OCI-LY7 (cell line): ENCODE results near the gene CYB5R3. TPM values are rescaled to one million over a fixed set of nuclear protein-coding genes. Genes with fewer than 3 reads are reported as not detected.

Experiments
- BruUV-seq: library from RNA; stranded (reverse); fragments of 400-500 nt; replicated peaks from 2 replicates; lab custom pipeline; 2021; lab: Mats Ljungman, UMichigan
- CTCF ChIA-PET: fragments of 300-600 bp; sonication (Branson Sonifier 250); formaldehyde crosslinking; loops from one replicate; lab custom pipeline; 2022; ENCODE audit warnings: antibody characterized with exemption; ENCODE audit not compliant: unreplicated experiment; lab: Charles Lee
- POLR2A ChIA-PET: fragments of 300-600 bp; sonication (Branson Sonifier 250); formaldehyde crosslinking; loops from one replicate; lab custom pipeline; 2022; ENCODE audit warnings: antibody characterized with exemption; lab: Charles Lee
- DNase-seq: peaks from one replicate; pipeline ENCODE4 v3.0.0-alpha.2; 2015; ENCODE audit warnings: low spot score
- H2AFZ ChIP-seq: fragments of 200-600 bp; sonication (generic), shearing (Covaris generic); 2 replicates; pipeline ENCODE4 v1.6.1; 2014; ENCODE audit warnings: mild to moderate bottlenecking, antibody characterized with exemption, low read length, moderate library complexity
- H3K27ac ChIP-seq: fragments of 200-600 bp; sonication (generic); 2 replicates; pipeline ENCODE4 v1.5.1; 2014; ENCODE audit warnings: mixed run types, low read depth, mild to moderate bottlenecking, moderate library complexity, low read length, inconsistent platforms; ENCODE audit not compliant: poor library complexity, severe bottlenecking
- H3K36me3 ChIP-seq: fragments of 200-600 bp; sonication (generic); 2 replicates; pipeline ENCODE4 v1.6.1; 2014; ENCODE audit warnings: mild to moderate bottlenecking, antibody characterized with exemption, low read length, moderate library complexity, mixed read lengths; ENCODE audit not compliant: insufficient read depth
- H3K4me1 ChIP-seq: fragments of 200-600 bp; sonication (generic); 2 replicates; pipeline ENCODE4 v1.5.1; 2014; ENCODE audit warnings: mild to moderate bottlenecking, low read length; ENCODE audit not compliant: insufficient read depth, poor library complexity, severe bottlenecking
- H3K4me2 ChIP-seq: fragments of 200-600 bp; sonication (generic); 2 replicates; pipeline ENCODE4 v1.6.1; 2014; ENCODE audit warnings: mild to moderate bottlenecking, low read length
- H3K4me3 ChIP-seq: fragments of 200-600 bp; sonication (generic); 2 replicates; pipeline ENCODE4 v1.5.1; 2014; ENCODE audit warnings: mild to moderate bottlenecking, low read depth, low read length; ENCODE audit not compliant: poor library complexity, severe bottlenecking
- H3K79me2 ChIP-seq: fragments of 200-600 bp; sonication (generic); 2 replicates; pipeline ENCODE4 v1.6.1; 2016; ENCODE audit warnings: low read depth, mild to moderate bottlenecking, low read length, moderate library complexity, mixed read lengths; ENCODE audit not compliant: insufficient read depth
- H3K9me2 ChIP-seq: fragments of 200-600 bp; sonication (generic); 2 replicates; pipeline ENCODE4 v1.6.1; 2016; ENCODE audit warnings: mild to moderate bottlenecking, low read length, mixed read lengths; ENCODE audit not compliant: insufficient read depth
- H3K9me3 ChIP-seq: fragments of 200-600 bp; sonication (generic); 2 replicates; pipeline ENCODE4 v1.6.1; 2014; ENCODE audit warnings: mild to moderate bottlenecking, mixed run types, low read length, mixed read lengths
- H4K20me1 ChIP-seq: fragments of 200-600 bp; sonication (generic); 2 replicates; pipeline ENCODE4 v1.6.1; 2014; ENCODE audit warnings: mild to moderate bottlenecking, antibody characterized with exemption, low read length, moderate library complexity, mixed read lengths; ENCODE audit not compliant: insufficient read depth
- EZH2phosphoT487 ChIP-seq: fragments of 200-600 bp; sonication (generic); IDR thresholded peaks from 2 replicates; pipeline ENCODE4 v1.6.1; 2018; ENCODE audit warnings: low read depth, borderline replicate concordance, mild to moderate bottlenecking, mixed run types, antibody characterized with exemption, low read length, moderate library complexity, mixed read lengths
- intact Hi-C: fragments of 100-400 bp; cut with micrococcal nuclease; formaldehyde crosslinking; loops from one replicate; pipeline ENCODE4 v1.10.0; 2022; ENCODE audit not compliant: unreplicated experiment
- total RNA-seq, 2 experiments: library from RNA; depleted of rRNA in 1 of 2; stranded (reverse); fragments of >200 nt in 1 of 2; shearing (Covaris generic) in 1 of 2; gene quantifications; 2 replicates each; pipeline ENCODE4 v1.2.3, GENCODE V29; 2014 to 2022
- TF ChIP-seq, protein P1 (sequence below): fragments of 200-600 bp; sonication (generic); conservative IDR thresholded peaks from 2 replicates; pipeline ENCODE4 v1.5.1; 2014; ENCODE audit warnings: mild to moderate bottlenecking, antibody characterized with exemption, low read length, moderate library complexity, mixed read lengths

CYB5R3 gene
- total RNA-seq, 2 experiments from 2014 or later = 38.0 to 68.9 TPM

- no peak overlapping the region for H3K27ac ChIP-seq
- H4K20me1 ChIP-seq = no peaks in the 10 kb centered on the region
- H3K4me3 ChIP-seq = no peak overlapping the region
- ChIA-PET POLR2A (no interaction called here), CTCF (no interaction called here)
- peaks cover 4% of the 10 kb centered on the region for H3K4me1 ChIP-seq
- no peak for DNase-seq
- TF ChIP-seq, protein P1, sequence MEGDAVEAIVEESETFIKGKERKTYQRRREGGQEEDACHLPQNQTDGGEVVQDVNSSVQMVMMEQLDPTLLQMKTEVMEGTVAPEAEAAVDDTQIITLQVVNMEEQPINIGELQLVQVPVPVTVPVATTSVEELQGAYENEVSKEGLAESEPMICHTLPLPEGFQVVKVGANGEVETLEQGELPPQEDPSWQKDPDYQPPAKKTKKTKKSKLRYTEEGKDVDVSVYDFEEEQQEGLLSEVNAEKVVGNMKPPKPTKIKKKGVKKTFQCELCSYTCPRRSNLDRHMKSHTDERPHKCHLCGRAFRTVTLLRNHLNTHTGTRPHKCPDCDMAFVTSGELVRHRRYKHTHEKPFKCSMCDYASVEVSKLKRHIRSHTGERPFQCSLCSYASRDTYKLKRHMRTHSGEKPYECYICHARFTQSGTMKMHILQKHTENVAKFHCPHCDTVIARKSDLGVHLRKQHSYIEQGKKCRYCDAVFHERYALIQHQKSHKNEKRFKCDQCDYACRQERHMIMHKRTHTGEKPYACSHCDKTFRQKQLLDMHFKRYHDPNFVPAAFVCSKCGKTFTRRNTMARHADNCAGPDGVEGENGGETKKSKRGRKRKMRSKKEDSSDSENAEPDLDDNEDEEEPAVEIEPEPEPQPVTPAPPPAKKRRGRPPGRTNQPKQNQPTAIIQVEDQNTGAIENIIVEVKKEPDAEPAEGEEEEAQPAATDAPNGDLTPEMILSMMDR = no peak
- no peak for TF ChIP-seq EZH2phosphoT487
- H2AFZ ChIP-seq = no peak overlapping the region
- intact Hi-C loops = no loop called here
- peaks cover 96% of the 10 kb centered on the region for H3K36me3 ChIP-seq
- H3K9me2 ChIP-seq = no peaks in the 10 kb centered on the region
- H3K79me2 ChIP-seq = 0 out of 2 replicates have a peak, but pooled peaks cover 6% of the 10 kb centered on the region
- no TSS peak for BruUV-seq
- H3K4me2 ChIP-seq = no peak overlapping the region
- H3K9me3 ChIP-seq = no peaks in the 10 kb centered on the region
Measured at GRCh38 chr22:42595434-42595833, 53.8 kb downstream of the CYB5R3 start.

DNA sequence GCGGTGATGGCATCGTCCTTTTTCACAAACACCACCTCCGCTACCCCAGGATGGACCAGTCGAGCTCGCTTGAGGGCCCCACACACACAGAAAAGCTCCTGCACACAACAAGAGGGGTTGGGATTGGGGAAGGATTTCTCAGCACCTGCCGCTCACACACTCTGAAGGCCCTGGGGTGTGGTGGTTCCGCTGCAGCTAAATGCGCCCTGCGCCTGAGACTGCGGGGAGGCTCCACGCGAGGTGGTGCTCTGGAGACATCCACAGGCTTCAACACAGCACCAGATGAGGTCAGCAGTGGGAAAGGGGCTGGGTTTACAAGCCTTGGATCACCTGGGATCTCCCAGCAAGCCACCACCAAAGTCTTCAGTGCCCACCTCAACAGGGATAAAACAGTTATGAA is 57.2 kb downstream of the CYB5R3 start:
- Histone ChIP-seq H3K9me3 (no peaks in the 10 kb centered on the region), H3K4me1 (peaks cover 4% of the 10 kb centered on the region), H3K79me2 (no peaks in the 10 kb centered on the region), H4K20me1 (no peaks in the 10 kb centered on the region), H2AFZ (no peak overlapping the region), H3K36me3 (peaks cover 95% of the 10 kb centered on the region), H3K4me3 (no peak overlapping the region), H3K27ac (no peak overlapping the region), H3K9me2 (no peaks in the 10 kb centered on the region), H3K4me2 (no peak overlapping the region)
- ChIA-PET POLR2A (interaction anchor here (0.6 kb wide), 1 partner anchor 29 kb away, joined by 7 read pairs; no protein-coding TSS in a partner anchor), CTCF (no interaction called here)
- intact Hi-C loops = no loop called here
- BruUV-seq = no TSS peak
- DNase-seq = no peak
- TF ChIP-seq EZH2phosphoT487 = no peak
- TF ChIP-seq, protein P1 = no peak

- no TSS peak for BruUV-seq
- intact Hi-C loops = no loop called here
- TF ChIP-seq EZH2phosphoT487 = no peak
- TF ChIP-seq, protein P1 = no peak
- H3K4me3 ChIP-seq = no peak overlapping the region
- H4K20me1 ChIP-seq = no peaks in the 10 kb centered on the region
- H3K4me1 ChIP-seq = peaks cover 10% of the 10 kb centered on the region
- ChIA-PET CTCF (no interaction called here), POLR2A (no interaction called here)
- H3K9me2 ChIP-seq = no peaks in the 10 kb centered on the region
- no peaks in the 10 kb centered on the region for H3K9me3 ChIP-seq
- no peak overlapping the region for H3K4me2 ChIP-seq
- peaks cover 96% of the 10 kb centered on the region for H3K36me3 ChIP-seq
- no peak overlapping the region for H2AFZ ChIP-seq
- no peak for DNase-seq
- no peaks in the 10 kb centered on the region for H3K79me2 ChIP-seq
- H3K27ac ChIP-seq = no peak overlapping the region
Measured at GRCh38 chr22:42587588-42588175, 61.5 kb downstream of the CYB5R3 start.
